H1 (cell line): ENCODE measurements around the gene SUPT20H. TPM values are rescaled to one million over a fixed set of nuclear protein-coding genes. Genes with fewer than 3 reads are reported as not detected.

ENCODE experiments used
- CTCF ChIP-seq, 3 experiments: IDR thresholded peaks; 1 replicate in 2 of 3; 2 replicates in 1 of 3; pipeline versions ENCODE4 v1.5.1 to v1.6.1; 2011; ENCODE audit warnings: low read length in 3 of 3, mild to moderate bottlenecking in 3 of 3, inconsistent platforms in 2 of 3, low read depth in 1 of 3, moderate library complexity in 1 of 3; ENCODE audit not compliant: insufficient read depth in 1 of 3; ENCODE audit errors: control extremely low read depth in 1 of 3
- POLR2AphosphoS5 ChIP-seq: IDR thresholded peaks from 2 replicates; pipeline ENCODE4 v1.6.1; 2011; ENCODE audit warnings: low read depth, low read length
- YY1 ChIP-seq: IDR thresholded peaks from 2 replicates; pipeline ENCODE4 v1.6.1; 2011; ENCODE audit warnings: low read depth, mild to moderate bottlenecking, low read length
- polyA plus RNA-seq, 7 experiments: library from polyadenylated mRNA; depleted of rRNA in 3 of 7; stranded (reverse) in 5 of 7; unstranded in 2 of 7; fragments of >200 nt in 5 of 7; fragments of 200-250 nt in 2 of 7; gene quantifications; 1 replicate in 5 of 7; 2 replicates in 1 of 7; 4 replicates in 1 of 7; pipeline versions ENCODE4 v1.2.1 to v1.2.3, GENCODE V29; 2011 to 2013; ENCODE audit warnings: missing spikeins in 2 of 7, mixed read lengths in 2 of 7
- total RNA-seq: library from RNA; stranded (reverse); fragmentation: NEBNext Ultra II Directional; extraction: Animal tissue kit (Norgen Biotek cat#: 25700); gene quantifications from 2 replicates; pipeline ENCODE4 v1.2.1, GENCODE V29; 2021

Gene SUPT20H
- total and polyA plus RNA-seq, 2 of the 8 experiments (the other 6 are each of a cell fraction or from before 2014, with no cell fraction given): 69.2 to 75.1 TPM

- TF ChIP-seq CTCF (IDR thresholded peaks at IDR 0.05; ENCODE audit: control extremely low read depth in 1 of 3, insufficient read depth in 1 of 3, low read depth in 1 of 3, low read length in 3 of 3) (no peak), YY1 (peak; percentile 48; the same call in 1 of the 2 replicates), POLR2AphosphoS5 (peak; percentile 75; the same call in 1 of the 2 replicates)
Measured at GRCh38 chr13:37058910-37059847, at the start of gene SUPT20H (continued).
